Smooth muscle cell of the brain vasculature (primary cell): ENCODE data around the gene SPAST.
"Not testable (repeated sequence)": the region's sequence is repeated elsewhere in the genome, so short reads cannot be mapped to it uniquely, and the experiment has no call there.

Experiments
- DNase-seq: peaks from one replicate; pipeline ENCODE4 v3.0.0-alpha.2; 2012; ENCODE audit warnings: low read depth, low spot score

SPAST gene, protein sequence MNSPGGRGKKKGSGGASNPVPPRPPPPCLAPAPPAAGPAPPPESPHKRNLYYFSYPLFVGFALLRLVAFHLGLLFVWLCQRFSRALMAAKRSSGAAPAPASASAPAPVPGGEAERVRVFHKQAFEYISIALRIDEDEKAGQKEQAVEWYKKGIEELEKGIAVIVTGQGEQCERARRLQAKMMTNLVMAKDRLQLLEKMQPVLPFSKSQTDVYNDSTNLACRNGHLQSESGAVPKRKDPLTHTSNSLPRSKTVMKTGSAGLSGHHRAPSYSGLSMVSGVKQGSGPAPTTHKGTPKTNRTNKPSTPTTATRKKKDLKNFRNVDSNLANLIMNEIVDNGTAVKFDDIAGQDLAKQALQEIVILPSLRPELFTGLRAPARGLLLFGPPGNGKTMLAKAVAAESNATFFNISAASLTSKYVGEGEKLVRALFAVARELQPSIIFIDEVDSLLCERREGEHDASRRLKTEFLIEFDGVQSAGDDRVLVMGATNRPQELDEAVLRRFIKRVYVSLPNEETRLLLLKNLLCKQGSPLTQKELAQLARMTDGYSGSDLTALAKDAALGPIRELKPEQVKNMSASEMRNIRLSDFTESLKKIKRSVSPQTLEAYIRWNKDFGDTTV

DNA sequence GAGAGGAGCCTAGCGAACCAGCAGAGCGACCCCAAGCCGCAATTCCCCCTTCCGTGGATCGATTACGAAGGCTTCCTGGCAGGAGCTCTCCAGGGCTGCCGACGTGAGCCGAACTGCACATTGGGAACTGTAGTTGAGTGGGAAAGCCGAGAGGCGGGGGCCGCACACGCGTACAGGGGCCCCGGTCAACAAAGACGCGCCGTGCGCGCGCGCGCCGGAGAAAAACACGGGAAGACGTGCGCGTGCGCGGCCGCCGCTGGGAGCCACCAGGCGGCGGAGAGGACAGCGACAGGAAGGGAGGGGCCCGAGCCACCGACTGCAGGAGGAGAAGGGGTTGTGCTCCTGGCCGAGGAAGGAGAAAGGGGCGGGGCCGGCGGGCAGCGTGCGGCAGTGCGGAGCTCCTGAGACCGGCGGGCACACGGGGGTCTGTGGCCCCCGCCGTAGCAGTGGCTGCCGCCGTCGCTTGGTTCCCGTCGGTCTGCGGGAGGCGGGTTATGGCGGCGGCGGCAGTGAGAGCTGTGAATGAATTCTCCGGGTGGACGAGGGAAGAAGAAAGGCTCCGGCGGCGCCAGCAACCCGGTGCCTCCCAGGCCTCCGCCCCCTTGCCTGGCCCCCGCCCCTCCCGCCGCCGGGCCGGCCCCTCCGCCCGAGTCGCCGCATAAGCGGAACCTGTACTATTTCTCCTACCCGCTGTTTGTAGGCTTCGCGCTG is at the start of gene SPAST:
SPAST (plus strand) TSS at position 247 of the 711 bp plus-strand sequence; CDS start at position 523, 276 bp downstream.
- peak; percentile 93 for DNase-seq

DNA sequence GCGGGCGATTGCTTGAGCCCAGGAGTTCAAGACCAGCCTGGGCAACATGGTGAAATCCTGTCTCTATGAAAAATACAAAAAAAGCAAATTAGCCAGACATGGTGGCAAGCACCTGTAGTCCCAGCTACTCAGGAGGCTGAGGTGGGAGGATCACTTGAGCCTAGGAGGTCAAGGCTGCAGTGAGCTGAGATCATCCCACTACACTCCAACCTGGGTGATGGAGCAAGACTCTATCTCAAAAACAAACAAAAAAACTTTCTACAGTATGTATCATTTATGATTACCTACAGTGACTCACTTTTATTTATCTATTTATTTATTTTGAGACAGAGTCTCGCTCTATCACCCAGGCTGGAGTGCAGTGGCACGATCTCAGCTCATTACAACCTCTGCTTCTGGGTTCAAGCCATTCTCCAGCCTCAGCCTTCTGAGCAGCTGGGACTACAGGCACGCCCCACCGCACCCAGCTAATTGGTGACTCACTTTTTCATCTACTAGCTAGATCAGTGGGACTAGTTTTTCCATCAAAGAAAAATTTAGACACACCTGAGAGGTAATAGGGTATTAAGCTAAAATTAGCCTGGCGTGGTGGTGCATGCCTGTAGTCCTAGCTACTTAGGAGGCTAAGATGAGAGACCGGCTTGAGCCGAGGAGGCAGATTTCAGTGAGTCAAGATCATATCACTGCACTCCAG is 44.4 kb upstream of the SPAST start:
- DNase-seq: not testable (repeated sequence)

DNA sequence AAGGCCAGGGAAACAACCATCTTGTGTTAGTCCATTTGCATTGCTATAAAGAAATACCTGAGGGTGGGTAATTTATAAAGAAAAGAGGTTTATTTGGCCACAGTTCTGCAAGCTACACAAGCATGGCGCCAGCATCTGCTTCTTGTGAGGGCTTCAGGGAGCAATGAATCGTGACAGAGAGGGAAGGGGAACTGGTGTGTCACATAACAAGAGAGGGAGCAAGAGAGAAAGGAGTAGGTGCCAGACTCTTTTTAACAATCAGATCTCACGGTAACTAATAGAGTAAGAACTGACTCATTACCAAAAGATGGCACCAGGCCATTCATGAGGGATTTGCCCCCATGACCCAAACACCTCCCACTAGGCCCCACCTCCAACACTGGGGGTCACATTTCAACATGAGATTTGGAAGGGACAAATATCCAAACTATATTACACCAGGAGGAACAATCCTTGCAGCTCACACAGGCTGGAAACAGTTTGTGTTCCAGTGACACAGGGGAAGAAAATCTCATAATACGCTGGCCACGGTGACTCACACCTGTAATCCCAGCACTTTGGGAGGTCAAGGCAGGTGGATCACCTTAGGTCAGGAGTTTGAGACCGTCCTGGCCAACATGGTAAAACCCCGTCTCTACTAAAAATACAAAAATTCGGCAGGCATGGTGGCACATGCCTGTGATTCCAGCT is 29.0 kb upstream of the SPAST start:
- not testable (repeated sequence) for DNase-seq

DNA sequence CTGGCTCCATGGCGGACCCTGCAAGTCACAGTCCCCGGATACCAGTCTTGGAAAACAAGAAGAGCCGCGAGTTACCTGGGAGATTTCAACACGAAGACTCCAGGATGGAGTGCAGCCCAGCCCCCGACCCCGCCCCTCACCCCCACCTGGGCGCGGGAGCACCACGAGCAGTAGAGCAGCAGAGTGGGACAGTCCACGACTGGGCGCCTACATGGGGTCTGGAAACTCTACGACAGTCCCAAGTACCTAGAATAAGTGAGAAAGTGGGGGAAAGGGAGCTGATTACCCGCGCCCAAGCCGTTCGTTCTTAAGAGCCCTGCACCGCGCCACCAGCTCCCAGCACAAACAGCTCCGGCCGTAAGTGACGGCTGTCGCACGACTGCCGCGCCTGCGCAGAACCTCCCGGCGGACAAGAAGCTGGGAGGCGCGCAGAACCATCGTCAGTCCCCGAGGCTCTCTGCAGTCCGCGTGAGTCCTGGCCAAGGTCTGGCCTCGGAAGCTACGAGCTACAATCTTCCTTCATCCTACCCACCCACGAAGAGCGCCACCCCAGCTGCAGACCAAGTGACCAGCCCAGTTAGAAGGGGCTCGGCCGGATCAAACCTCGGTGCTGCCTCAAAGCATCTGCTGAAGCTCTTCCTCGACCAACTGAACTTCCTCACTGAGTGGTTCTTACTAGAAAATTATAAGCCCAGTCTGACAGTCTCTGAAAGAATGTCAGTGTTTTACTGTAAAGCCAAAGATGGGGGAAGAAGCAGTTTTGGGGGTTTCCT is 23.7 kb upstream of the SPAST start, which contains the start of gene DPY30:
DPY30 (minus strand) TSS at position 359 of the 773 bp plus-strand sequence; CDS start at position 10, 349 bp downstream.
- peak; percentile 77 for DNase-seq

DNA sequence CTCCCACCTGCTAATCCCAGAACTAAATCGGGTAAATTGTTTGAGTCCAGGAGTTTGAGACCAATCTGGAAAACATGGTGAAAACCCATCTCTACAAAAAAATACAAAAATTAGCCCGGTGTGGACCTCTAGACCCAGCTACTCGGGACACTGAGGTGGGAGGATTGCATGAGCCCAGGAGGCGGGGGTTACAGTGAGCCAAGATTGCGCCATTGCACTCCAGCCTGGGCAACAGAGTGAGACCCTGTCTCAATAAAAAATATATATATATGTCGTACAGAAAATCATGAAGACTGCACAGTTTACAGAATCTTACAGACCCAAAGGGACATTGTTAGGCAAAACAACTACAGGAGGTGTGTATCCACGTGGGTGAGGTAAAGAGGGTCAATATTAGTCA is 19.8 kb upstream of the SPAST start:
- DNase-seq: no peak

DNA sequence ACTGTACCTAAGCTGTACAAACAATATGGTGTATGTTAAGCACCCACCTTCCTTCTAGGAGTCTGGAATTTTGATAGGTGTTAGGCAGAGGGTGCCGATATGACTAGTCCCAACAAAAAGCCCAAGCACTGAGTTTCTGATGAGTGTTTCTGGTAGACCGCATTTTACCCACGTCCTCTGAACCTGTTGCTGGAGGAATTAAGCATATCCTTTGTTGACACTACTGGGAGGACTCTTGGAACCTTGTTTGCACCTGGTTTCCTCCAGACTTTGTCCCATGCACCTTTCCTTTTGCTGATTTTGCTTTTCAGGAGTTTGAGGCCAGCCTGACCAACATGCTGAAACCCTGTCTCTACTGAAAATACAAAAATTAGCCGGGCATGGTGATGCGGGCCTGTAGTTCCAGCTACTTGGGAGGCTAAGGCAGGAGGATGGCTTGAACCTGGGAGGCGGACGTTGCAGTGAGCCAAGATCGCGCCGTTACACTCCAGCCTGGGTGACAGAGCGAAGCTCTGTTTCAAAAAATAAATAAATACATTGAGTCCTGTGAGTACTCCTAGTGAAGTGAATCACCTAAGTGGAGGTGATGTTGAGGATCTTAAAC is 11.4 kb upstream of the SPAST start:
- no peak for DNase-seq

DNA sequence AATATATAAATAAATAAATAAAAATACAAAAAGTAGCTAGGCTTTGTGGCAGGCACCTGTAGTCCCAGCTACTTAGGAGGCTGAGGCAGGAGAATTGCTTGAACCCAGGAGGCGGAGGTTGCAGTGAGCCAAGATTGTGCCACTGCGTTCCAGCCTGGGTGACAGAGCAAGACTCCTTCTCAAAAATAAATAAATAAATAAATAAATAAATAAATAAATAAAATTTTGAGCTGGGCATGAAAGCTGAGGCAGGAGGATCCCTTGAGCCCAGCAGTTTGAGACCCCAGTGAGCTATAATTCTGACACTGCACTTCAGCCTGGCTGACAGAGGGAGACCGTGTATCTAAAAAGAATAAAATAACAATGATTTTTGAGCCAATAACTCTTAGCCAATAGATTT is 8.8 kb upstream of the SPAST start:
- not testable (repeated sequence) for DNase-seq

DNA sequence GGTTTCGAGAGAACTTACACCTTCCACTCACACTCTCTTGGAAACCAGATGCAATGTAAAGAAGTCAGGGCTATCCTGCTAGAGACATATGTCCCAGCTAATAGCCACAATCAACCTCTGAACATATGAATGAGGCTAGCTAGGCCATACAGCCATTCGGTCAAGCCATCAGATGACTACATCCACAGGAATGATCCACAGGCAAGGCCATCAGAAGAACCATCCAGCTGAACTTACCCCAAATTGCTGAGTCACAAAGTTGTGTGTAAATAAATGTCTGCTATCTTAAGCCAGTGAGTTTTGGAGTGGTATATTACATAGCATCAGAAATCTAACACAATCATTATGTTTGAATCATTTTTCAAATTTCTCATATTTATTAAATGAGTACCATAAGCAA is 5.2 kb upstream of the SPAST start:
- DNase-seq: no peak

DNA sequence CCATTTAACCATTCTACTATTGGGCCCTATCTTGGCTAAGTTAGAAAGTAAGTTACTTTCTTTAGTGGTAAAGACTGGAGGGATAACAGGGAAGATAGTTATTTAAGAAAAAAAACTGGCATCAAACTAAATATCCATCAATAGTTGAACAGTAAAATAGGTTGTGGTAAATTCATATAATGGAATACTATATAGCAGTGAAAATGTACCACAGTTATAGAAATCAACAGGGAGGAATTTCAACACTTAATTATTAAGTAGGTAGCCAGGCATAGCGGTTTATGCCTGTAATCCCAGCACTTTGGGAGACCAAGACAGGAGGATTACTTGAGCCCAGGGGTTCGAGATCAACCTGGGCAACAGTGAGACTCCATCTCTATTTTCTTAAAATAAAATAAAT is 3.1 kb upstream of the SPAST start:
- no peak for DNase-seq

DNA sequence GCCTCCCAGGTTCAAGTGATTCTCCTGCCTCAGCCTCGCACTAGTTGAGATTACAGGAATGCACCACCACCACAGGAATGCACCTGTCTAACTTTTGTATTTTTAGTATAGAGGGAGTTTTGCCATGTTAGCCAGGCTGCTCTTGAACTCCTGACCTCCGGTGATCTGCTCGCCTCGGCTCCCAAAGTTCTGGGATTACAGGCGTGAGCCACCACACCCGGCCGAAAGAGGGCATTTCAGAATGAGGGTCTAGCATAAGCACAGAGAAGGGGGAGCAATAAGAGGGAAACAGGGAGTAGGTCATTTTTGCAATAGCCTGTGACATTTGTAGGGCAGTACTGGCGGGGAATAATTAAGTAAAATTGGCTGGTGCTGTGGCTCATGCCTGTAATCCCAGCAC is 1.9 kb upstream of the SPAST start:
- DNase-seq: no peak

DNA sequence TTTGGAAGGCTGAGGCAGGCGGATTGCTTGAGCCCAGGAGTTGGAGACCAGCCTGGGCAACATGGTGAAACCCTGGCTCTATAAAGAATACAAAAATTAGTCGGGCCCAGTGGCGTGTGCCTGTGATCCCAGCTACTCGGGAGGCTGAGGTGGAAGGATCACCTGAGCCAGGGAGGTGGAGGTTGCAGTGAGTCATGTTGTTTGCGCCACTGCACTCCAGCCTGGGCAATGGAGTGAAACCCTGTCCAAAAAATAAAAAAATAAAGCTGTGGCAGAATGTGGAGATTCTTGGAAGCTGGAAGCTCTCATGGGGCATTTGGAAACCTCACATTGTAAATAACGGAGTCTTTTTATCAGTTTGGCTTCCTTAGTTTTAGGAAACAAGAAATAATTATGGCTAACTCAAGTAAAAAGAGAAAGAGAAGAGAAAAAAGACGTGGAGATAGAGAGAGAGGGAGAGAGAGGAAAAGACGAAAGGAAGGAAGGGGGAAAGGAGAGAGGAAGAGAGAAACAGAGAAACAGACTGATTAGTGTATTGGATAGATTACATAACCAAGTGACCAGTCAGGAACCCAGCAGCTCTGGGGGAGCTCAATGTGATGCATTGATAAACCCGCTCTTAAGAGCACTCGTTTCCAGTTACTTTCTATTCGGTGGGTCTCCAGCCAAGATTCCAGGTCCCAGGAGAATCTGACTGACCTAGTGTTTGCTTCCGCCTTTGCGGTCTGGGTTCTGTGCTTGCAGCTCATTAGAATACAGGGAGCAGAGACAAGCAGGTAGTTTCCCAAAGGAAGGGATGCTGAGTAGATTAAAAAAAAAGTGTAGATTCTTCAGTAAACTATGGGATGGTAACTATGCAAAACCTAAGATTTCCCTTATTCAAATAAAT is 1.1 kb upstream of the SPAST start:
- DNase-seq: no peak

DNA sequence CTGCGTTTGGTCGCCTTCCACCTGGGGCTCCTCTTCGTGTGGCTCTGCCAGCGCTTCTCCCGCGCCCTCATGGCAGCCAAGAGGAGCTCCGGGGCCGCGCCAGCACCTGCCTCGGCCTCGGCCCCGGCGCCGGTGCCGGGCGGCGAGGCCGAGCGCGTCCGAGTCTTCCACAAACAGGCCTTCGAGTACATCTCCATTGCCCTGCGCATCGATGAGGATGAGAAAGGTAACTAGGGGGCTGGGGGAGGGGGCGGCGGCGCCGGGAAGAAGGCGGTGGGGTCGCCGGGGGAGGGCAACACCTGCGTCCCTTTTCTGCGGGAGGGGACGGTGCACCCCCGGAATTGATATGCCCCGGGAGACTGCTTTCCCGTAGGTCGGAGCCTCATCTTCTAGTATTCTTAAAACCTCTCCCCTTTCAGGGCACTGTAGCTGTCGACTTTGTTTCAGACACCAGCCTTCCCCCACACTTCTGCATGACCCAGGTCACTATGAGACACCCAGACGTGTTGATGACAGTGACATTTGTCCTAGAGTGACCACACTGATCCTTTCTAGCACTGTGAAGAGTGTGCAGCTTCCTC is 755 bp downstream of the SPAST start:
- DNase-seq: no peak

DNA sequence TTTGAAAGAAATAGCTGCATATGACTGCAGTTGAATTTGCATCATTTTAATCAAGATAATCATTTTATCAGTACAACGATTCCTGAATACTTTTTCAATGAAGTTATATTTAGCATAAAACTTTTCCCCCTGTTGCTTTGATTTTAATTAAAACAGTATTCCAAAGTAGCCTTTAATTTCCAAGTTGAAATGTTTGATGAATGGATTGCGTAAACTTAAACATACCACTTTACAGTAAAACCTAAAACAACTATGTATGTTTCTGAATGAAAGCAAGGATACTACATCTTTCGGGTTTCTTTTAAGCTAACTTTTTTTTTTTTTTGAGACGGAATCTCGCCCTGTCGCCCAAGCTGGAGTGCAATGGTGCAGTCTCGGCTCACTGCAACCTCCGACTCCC is 1.4 kb downstream of the SPAST start:
- no peak for DNase-seq

DNA sequence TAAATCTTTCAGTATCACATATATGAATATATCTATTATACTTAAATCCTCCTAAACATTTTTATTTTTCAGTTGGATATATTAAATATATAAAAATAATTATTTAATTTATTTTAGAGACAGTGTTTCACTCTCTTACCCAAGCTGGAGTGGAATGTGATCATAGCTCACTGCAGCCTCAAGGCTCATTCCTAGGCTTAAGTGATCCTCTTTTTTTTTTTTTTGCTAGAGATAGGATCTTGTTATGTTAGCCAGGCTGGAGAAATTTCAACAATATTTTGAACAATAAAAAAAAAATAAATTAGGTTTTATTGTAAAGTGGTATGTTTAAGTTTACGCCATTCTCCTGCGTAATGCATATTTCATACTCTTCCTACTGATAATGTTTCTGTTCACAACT is 4.2 kb downstream of the SPAST start:
- no peak for DNase-seq

DNA sequence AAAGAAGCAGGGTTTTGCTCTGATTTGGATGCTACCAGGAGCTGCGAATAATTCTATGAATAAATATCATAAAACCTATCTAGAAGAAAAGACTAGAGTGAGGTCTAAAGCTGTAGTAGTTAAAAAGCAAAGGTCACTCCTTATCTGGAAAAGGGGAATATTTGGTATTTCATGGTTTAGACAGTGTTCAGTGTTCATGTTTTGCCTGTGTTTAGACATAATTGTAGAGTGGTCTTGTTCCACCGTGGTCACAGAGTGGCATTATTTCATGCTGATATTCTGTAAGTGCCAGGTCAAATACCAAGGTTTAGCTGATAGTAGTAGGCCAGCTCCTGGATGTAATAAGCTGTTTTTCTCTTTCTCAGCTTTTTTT is 10.8 kb downstream of the SPAST start:
- no peak for DNase-seq

DNA sequence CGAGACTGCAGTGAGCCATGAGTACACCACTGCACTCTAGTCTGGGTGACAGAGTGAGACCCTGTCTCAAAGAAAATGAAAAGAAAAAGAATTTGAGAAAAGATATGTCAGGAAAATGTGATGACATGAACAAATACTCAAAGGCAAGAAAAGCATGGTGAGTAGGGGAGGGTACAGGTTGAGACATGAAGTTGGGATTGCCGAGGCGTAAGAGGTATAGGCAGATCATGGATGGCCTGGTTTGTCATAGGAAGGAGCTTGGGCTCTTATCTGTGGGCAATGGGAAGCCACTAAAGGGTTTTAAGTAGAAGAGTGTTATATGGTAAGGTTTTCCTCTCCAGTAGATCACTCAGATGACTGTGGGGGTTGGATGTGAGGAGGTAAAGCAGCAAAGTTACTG is 32.3 kb downstream of the SPAST start:
- no peak for DNase-seq

DNA sequence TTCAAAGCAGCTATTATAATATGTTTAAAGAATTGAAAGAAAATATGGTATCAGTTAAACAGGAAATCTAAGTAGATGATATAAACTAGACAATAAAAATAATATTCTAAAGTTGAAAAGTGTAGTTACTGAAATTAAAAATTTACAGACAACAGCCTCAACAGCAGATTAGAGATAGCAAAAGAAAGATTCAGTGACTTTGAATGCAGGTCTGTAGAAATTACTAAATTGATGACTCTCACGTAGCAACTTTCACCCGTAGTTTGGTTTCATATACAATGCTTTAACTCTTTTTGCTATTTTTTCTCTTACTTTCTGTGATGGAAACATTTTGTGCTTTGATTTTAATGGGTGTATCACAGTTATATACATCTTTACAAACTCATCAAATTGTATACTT is 44.8 kb downstream of the SPAST start:
- no peak for DNase-seq

DNA sequence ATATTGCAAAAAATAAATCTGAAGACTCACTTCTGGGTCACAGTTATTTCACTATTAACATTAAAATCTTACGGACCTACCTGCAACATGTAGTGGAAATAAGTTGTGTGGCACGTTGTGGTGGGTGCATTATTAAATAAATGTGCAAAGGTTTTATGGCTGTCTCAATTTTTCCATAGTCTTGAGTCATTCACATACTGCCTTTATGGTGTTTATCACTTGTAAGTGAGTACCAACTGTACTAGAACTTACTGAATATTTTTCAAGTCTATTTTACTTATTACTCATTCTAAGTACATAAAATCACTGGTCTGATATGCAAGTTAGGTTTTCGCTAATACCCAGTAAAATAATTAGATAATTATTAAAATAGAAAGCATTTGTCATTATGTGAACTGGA is 54.7 kb downstream of the SPAST start:
- no peak for DNase-seq

DNA sequence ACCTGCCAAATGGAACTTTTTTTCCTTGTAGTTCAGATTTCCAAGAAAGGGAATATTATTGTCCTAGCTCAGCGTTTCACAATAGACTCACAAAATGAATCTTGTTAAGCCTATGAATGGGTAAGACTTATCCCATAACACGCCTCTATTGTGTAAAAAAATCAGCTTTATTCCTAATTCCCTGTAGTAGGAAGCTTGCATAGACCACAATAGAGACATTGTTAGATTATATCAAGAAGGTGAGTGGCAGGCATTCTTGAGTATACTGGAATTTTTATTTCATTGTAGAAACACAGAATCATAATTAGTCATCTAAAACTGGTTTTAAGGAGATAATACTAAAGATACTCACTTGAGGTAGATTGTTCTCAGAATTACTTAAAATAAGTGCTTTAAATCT is 55.8 kb downstream of the SPAST start:
- DNase-seq: no peak
